Thyroid gland (tissue), 4 donors: ENCODE measurements around the gene SGIP1.

Experiments
- CTCF ChIP-seq, 6 experiments: fragments of 200-600 bp in 3 of 6; fragments of 450-650 bp in 3 of 6; sonication (generic) in 3 of 6; IDR thresholded peaks; one replicate each; pipeline ENCODE4 v1.5.1; 2016 to 2019; ENCODE audit warnings: antibody characterized with exemption in 6 of 6, mild to moderate bottlenecking in 2 of 6, inconsistent platforms in 1 of 6, moderate library complexity in 1 of 6
- POLR2A ChIP-seq, 2 donors: fragments of 450-650 bp; IDR thresholded peaks; one replicate each; pipeline ENCODE4 v1.6.1; 2017; ENCODE audit warnings: antibody characterized with exemption in 2 of 2, mild to moderate bottlenecking in 2 of 2, moderate library complexity in 1 of 2

- TF ChIP-seq POLR2A (IDR thresholded peaks at IDR 0.05) (no peak), CTCF (IDR thresholded peaks at IDR 0.05) (no peak)
Observed at GRCh38 chr1:66648901-66649595, 115.1 kb downstream of the SGIP1 start.
